GM13976 (cell line): Measurements from ENCODE around the gene EML6.

Experiments
- DNase-seq: peaks from one replicate; pipeline ENCODE4 v3.0.0; 2012; ENCODE audit warnings: low spot score
- CTCF ChIP-seq: IDR thresholded peaks from 2 replicates; pipeline ENCODE4 v1.5.1; 2012; ENCODE audit warnings: borderline replicate concordance, mild to moderate bottlenecking; ENCODE audit not compliant: insufficient read depth; ENCODE audit errors: extremely low read depth, missing control alignments, control extremely low read depth
- in situ Hi-C: fragments of 300-500 bp; cut with MboI; formaldehyde crosslinking; loops from one replicate; pipeline ENCODE4 v1.12.0; 2022; ENCODE audit warnings: low sequenced_read_pairs, mixed read lengths, inconsistent platforms; ENCODE audit not compliant: unreplicated experiment

Gene EML6

GRCh38 chr2:54969940-54970338, 246.5 kb downstream of the EML6 start:
- DNase-seq = no peak
- in situ Hi-C loops = no loop called here
- TF ChIP-seq CTCF = no peak

GRCh38 chr2:54975175-54975574, 251.7 kb downstream of the EML6 start:
- in situ Hi-C loops = no loop called here
- DNase-seq = no peak
- TF ChIP-seq CTCF = no peak

GRCh38 chr2:54975598-54976492, 252.4 kb downstream of the EML6 start:
- TF ChIP-seq CTCF = no peak
- no peak for DNase-seq
- in situ Hi-C loops = no loop called here

- in situ Hi-C loops = no loop called here
- TF ChIP-seq CTCF = no peak
- no peak for DNase-seq
Observed at GRCh38 chr2:54977149-54977548, 253.7 kb downstream of the EML6 start.

GRCh38 chr2:54979321-54980044, 256.0 kb downstream of the EML6 start:
- no peak for TF ChIP-seq CTCF
- in situ Hi-C loops = no loop called here
- DNase-seq = no peak

GRCh38 chr2:54981385-54981784, 257.9 kb downstream of the EML6 start:
- no peak for TF ChIP-seq CTCF
- no peak for DNase-seq
- in situ Hi-C loops = no loop called here
